Liver (tissue), 3 donors: ENCODE data around the gene SLC43A3.

Source experiments
- MAX ChIP-seq: IDR thresholded peaks from 2 replicates; pipeline ENCODE4 v1.6.1; 2016; ENCODE audit warnings: antibody characterized with exemption
- NR2F2 ChIP-seq: IDR thresholded peaks from 2 replicates; pipeline ENCODE4 v1.6.1; 2016; ENCODE audit warnings: antibody characterized with exemption
- YY1 ChIP-seq: IDR thresholded peaks from 2 replicates; pipeline ENCODE4 v1.6.1; 2016; ENCODE audit warnings: antibody characterized with exemption, mild to moderate bottlenecking
- TF ChIP-seq, protein P1 (sequence below): fragments of 150-350 bp; IDR thresholded peaks from 2 replicates; pipeline ENCODE4 v1.5.1; 2017; ENCODE audit warnings: improper control_type of control experiment, low read depth, low read length; ENCODE audit not compliant: missing input control
- TF ChIP-seq, protein P2 (sequence below): IDR thresholded peaks from 2 replicates; pipeline ENCODE4 v1.6.1; 2016; ENCODE audit warnings: antibody characterized with exemption
- donor health status: healthy.
- donor health status: healthy.

DNA sequence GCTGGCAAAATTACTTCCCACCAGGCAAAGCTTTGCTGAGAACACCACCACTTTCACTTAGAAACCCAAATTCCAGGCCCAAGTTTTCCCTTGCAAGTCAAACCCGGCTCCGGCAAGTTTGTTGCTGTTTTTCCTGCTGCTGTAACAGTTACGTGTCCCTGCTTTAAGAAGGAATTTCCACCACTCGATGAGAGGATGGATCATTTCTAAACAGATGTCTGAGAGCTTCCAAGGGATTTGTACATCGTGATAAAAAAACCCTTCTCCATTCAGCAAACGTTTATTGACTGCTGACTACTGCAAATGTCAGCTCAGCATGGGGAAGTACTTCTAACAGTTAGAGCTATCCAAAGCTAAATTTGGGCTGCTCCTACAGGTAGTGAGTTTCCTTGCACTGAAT, 69.1 kb downstream of the SLC43A3 start:
- TF ChIP-seq, protein P1, sequence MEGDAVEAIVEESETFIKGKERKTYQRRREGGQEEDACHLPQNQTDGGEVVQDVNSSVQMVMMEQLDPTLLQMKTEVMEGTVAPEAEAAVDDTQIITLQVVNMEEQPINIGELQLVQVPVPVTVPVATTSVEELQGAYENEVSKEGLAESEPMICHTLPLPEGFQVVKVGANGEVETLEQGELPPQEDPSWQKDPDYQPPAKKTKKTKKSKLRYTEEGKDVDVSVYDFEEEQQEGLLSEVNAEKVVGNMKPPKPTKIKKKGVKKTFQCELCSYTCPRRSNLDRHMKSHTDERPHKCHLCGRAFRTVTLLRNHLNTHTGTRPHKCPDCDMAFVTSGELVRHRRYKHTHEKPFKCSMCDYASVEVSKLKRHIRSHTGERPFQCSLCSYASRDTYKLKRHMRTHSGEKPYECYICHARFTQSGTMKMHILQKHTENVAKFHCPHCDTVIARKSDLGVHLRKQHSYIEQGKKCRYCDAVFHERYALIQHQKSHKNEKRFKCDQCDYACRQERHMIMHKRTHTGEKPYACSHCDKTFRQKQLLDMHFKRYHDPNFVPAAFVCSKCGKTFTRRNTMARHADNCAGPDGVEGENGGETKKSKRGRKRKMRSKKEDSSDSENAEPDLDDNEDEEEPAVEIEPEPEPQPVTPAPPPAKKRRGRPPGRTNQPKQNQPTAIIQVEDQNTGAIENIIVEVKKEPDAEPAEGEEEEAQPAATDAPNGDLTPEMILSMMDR, result no peak
- TF ChIP-seq, protein P2, sequence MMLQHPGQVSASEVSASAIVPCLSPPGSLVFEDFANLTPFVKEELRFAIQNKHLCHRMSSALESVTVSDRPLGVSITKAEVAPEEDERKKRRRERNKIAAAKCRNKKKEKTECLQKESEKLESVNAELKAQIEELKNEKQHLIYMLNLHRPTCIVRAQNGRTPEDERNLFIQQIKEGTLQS, result no peak
- TF ChIP-seq YY1 (no peak), NR2F2 (no peak), MAX (no peak)
